Neural progenitor cell (in vitro differentiated cells): ENCODE results near the gene LGR5. TPM values are rescaled to one million over a fixed set of nuclear protein-coding genes. Genes with fewer than 3 reads are reported as not detected.

ENCODE experiments used
- DNase-seq: peaks from one replicate; pipeline ENCODE4 v3.0.0-alpha.2; 2016; ENCODE audit warnings: low spot score
- H2AFZ ChIP-seq: fragments of 200-600 bp; sonication (generic); replicated peaks from 2 replicates; pipeline ENCODE4 v1.6.1; 2016; ENCODE audit warnings: antibody characterized with exemption
- H3F3A ChIP-seq: fragments of 200-600 bp; sonication (generic); 2 replicates; pipeline ENCODE4 v1.6.1; 2016; ENCODE audit warnings: antibody characterized with exemption, low read depth
- H3K27ac ChIP-seq: fragments of 200-600 bp; sonication (generic); 2 replicates; pipeline ENCODE4 v1.5.1; 2016; ENCODE audit warnings: mild to moderate bottlenecking
- H3K27me3 ChIP-seq: fragments of 200-600 bp; sonication (generic); 2 replicates; pipeline ENCODE4 v1.6.1; 2016; ENCODE audit warnings: mild to moderate bottlenecking, moderate library complexity
- H3K36me3 ChIP-seq: fragments of 200-600 bp; sonication (generic); 2 replicates; pipeline ENCODE4 v1.5.1; 2016
- H3K4me1 ChIP-seq: fragments of 200-600 bp; sonication (generic); 2 replicates; pipeline ENCODE4 v1.6.1; 2016; ENCODE audit warnings: mixed run types
- H3K4me2 ChIP-seq: fragments of 200-600 bp; sonication (generic); 2 replicates; pipeline ENCODE4 v1.6.1; 2016
- H3K4me3 ChIP-seq: fragments of 200-600 bp; sonication (generic); 2 replicates; pipeline ENCODE4 v1.5.1; 2016
- H3K79me2 ChIP-seq: fragments of 200-600 bp; sonication (generic); 2 replicates; pipeline ENCODE4 v1.6.1; 2016; ENCODE audit warnings: low read depth
- H3K9ac ChIP-seq: fragments of 200-600 bp; sonication (generic); 2 replicates; pipeline ENCODE4 v1.6.1; 2016
- H3K9me3 ChIP-seq: fragments of 200-600 bp; sonication (generic); 2 replicates; pipeline ENCODE4 v1.5.1; 2016; ENCODE audit warnings: low read depth
- H4K20me1 ChIP-seq: fragments of 200-600 bp; sonication (generic); 2 replicates; pipeline ENCODE4 v1.6.1; 2016; ENCODE audit warnings: low read depth
- H3K27ac Mint-ChIP-seq: 3 replicates; pipeline ENCODE4 v1.8.0; 2021; ENCODE audit warnings: mixed read lengths
- H3K27me3 Mint-ChIP-seq: 2 replicates; pipeline ENCODE4 v1.8.0; 2022; ENCODE audit warnings: low read depth, mild to moderate bottlenecking, inconsistent platforms, moderate library complexity, mixed read lengths; ENCODE audit not compliant: insufficient read depth
- H3K36me3 Mint-ChIP-seq: 3 replicates; pipeline ENCODE4 v1.8.0; 2021; ENCODE audit warnings: mixed read lengths
- H3K4me1 Mint-ChIP-seq: 3 replicates; pipeline ENCODE4 v1.8.0; 2021; ENCODE audit warnings: mixed read lengths
- H3K4me3 Mint-ChIP-seq: 3 replicates; pipeline ENCODE4 v1.8.0; 2021; ENCODE audit warnings: mild to moderate bottlenecking, moderate library complexity, mixed read lengths
- H3K9me3 Mint-ChIP-seq: 3 replicates; pipeline ENCODE4 v1.8.0; 2020; ENCODE audit warnings: mixed read lengths
- EZH2 ChIP-seq: fragments of 200-600 bp; sonication (generic); IDR thresholded peaks from 2 replicates; pipeline ENCODE4 v1.6.1; 2017; ENCODE audit warnings: antibody characterized with exemption, mild to moderate bottlenecking, moderate library complexity
- EZH2phosphoT487 ChIP-seq: fragments of 200-600 bp; sonication (generic); IDR thresholded peaks from 2 replicates; pipeline ENCODE4 v1.6.1; 2017; ENCODE audit warnings: antibody characterized with exemption
- total RNA-seq: library from RNA; depleted of rRNA; stranded (reverse); fragments of >200 nt; gene quantifications from 2 replicates; pipeline ENCODE4 v1.2.3, GENCODE V29; 2015; ENCODE audit warnings: low replicate concordance
- TF ChIP-seq, protein P1 (sequence below): fragments of 200-600 bp; sonication (generic); IDR thresholded peaks from 2 replicates; pipeline ENCODE4 v1.5.1; 2017; ENCODE audit warnings: antibody characterized with exemption, mild to moderate bottlenecking

The LGR5 gene
- total RNA-seq, 1 donor from 2014 or later = 1.4 TPM

DNA sequence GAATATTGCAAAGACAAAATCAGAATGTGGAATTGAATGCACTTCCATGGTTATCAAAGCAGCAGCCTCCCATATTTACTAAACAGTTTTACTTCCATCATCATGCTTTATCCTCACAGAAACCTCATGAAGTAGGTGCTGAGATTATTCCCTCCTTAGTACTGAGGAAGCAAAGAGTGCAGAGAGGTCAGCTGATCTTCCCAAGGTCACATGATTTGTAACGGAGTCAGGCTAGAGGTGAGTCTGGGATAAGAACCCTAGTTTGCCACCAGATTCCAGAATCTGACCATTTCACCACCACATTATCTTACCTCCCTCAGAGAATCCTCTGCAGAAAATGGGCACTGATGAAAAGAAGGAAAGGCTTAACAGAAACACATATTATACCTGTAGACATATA lies 102.0 kb downstream of the LGR5 start:
- Histone ChIP-seq H3F3A (no peaks in the 10 kb centered on the region), H3K36me3 (no peaks in the 10 kb centered on the region), H4K20me1 (no peaks in the 10 kb centered on the region), H3K27ac (no peak overlapping the region), H3K9me3 (no peaks in the 10 kb centered on the region), H3K9ac (no peak overlapping the region), H3K4me1 (peaks cover 2% of the 10 kb centered on the region), H3K4me3 (no peak overlapping the region), H2AFZ (no peak overlapping the region), H3K27me3 (no peaks in the 10 kb centered on the region), H3K79me2 (no peaks in the 10 kb centered on the region), H3K4me2 (no peak overlapping the region)
- Mint-ChIP-seq H3K27me3 (no peaks in the 10 kb centered on the region), H3K36me3 (no peaks in the 10 kb centered on the region), H3K4me3 (no peak overlapping the region), H3K9me3 (no peaks in the 10 kb centered on the region), H3K27ac (no peak overlapping the region), H3K4me1 (no peaks in the 10 kb centered on the region)
- no peak for DNase-seq
- no peak for TF ChIP-seq EZH2phosphoT487
- TF ChIP-seq, protein P1, sequence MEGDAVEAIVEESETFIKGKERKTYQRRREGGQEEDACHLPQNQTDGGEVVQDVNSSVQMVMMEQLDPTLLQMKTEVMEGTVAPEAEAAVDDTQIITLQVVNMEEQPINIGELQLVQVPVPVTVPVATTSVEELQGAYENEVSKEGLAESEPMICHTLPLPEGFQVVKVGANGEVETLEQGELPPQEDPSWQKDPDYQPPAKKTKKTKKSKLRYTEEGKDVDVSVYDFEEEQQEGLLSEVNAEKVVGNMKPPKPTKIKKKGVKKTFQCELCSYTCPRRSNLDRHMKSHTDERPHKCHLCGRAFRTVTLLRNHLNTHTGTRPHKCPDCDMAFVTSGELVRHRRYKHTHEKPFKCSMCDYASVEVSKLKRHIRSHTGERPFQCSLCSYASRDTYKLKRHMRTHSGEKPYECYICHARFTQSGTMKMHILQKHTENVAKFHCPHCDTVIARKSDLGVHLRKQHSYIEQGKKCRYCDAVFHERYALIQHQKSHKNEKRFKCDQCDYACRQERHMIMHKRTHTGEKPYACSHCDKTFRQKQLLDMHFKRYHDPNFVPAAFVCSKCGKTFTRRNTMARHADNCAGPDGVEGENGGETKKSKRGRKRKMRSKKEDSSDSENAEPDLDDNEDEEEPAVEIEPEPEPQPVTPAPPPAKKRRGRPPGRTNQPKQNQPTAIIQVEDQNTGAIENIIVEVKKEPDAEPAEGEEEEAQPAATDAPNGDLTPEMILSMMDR = no peak
- TF ChIP-seq EZH2 = no peak

DNA sequence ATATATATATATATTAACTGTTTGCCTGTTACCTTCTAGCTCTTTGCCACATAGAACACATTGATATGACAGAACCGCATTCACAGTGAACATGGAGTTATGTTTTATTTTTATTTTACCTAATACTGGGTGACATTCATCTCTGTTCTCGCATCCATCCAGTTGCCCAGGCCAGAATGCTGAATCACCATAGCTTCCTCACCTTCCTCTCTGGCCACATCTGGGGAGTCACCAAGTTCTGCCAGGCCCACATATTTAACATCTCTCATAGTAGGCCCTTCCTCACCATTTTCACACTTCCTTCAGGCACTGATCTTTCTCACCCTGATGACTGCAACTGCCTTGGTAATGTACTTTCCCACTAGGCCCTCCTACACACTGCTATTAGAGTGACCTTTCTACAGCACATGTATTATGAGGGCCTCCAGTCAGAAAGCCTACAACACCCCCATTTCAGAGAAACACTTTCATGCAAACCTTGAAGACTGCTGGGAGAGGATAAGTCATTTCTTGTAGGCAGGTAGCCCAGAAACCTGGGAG lies 106.8 kb downstream of the LGR5 start:
- no peaks in the 10 kb centered on the region for H3K27me3 Mint-ChIP-seq
- Histone ChIP-seq H3K9me3 (no peaks in the 10 kb centered on the region), H3K27ac (no peak overlapping the region), H3K27me3 (no peaks in the 10 kb centered on the region), H4K20me1 (no peaks in the 10 kb centered on the region), H2AFZ (no peak overlapping the region), H3K4me1 (peaks cover 2% of the 10 kb centered on the region), H3K4me2 (no peak overlapping the region), H3K79me2 (no peaks in the 10 kb centered on the region), H3K36me3 (no peaks in the 10 kb centered on the region), H3F3A (no peaks in the 10 kb centered on the region), H3K4me3 (no peak overlapping the region), H3K9ac (no peak overlapping the region)
- no peaks in the 10 kb centered on the region for H3K36me3 Mint-ChIP-seq
- DNase-seq = no peak
- TF ChIP-seq EZH2phosphoT487 (no peak), EZH2 (no peak)
- TF ChIP-seq, protein P1 = no peak
- no peak overlapping the region for H3K27ac Mint-ChIP-seq
- H3K9me3 Mint-ChIP-seq = no peaks in the 10 kb centered on the region
- no peak overlapping the region for H3K4me3 Mint-ChIP-seq
- peaks cover 4% of the 10 kb centered on the region for H3K4me1 Mint-ChIP-seq

DNA sequence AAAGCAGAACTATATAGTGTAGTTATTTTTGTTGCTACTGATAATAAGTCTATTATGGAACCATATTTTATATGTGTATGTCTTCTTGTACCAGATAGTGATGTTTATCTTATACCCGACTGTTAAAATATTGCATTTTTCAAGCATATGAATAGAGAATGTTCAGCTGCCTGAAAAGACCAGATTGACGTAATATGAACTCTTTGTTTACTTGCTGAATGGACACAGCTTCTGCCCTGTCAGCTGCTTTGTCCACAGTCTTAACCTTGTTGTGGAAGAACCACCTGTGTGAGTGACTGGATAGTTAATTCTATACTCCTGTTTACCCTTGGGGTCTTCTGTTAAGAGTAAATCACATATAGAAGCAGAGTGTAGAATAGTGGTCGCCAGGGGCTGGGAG lies 109.3 kb downstream of the LGR5 start:
- H2AFZ ChIP-seq = no peak overlapping the region
- TF ChIP-seq, protein P1 = no peak
- TF ChIP-seq EZH2 (no peak), EZH2phosphoT487 (no peak)
- H3K4me3 ChIP-seq = no peak overlapping the region

More for the DNA sequence above, 109.3 kb downstream of the LGR5 start:
- Histone ChIP-seq H3K4me1 (peaks cover under 1% of the 10 kb centered on the region), H4K20me1 (no peaks in the 10 kb centered on the region), H3K36me3 (no peaks in the 10 kb centered on the region), H3K9me3 (no peaks in the 10 kb centered on the region), H3K27ac (no peak overlapping the region), H3K4me2 (no peak overlapping the region), H3F3A (no peaks in the 10 kb centered on the region), H3K27me3 (no peaks in the 10 kb centered on the region), H3K79me2 (no peaks in the 10 kb centered on the region), H3K9ac (no peak overlapping the region)
- no peak overlapping the region for H3K4me3 Mint-ChIP-seq
- peaks cover 6% of the 10 kb centered on the region for H3K4me1 Mint-ChIP-seq
- no peaks in the 10 kb centered on the region for H3K36me3 Mint-ChIP-seq
- H3K27ac Mint-ChIP-seq = no peak overlapping the region
- no peaks in the 10 kb centered on the region for H3K9me3 Mint-ChIP-seq
- H3K27me3 Mint-ChIP-seq = no peaks in the 10 kb centered on the region
- no peak for DNase-seq
